BJ (cell line): Measurements from ENCODE around the gene PDIA6. TPM values are rescaled to one million over a fixed set of nuclear protein-coding genes. Genes with fewer than 3 reads are reported as not detected.

Experiments
- CTCF ChIA-PET: fragments of 350-600 bp; formaldehyde crosslinking; extraction: SDS; loops from one replicate; lab custom pipeline; 2021; ENCODE audit warnings: antibody characterized with exemption, inconsistent platforms; lab: Yijun Ruan, JAX
- POLR2A ChIA-PET: fragments of 300-600 bp; sonication (Branson Sonifier 250); formaldehyde crosslinking; extraction: SDS; loops from one replicate; lab custom pipeline; 2021; ENCODE audit warnings: antibody characterized with exemption; lab: Charles Lee
- DNase-seq: peaks from one replicate; pipeline ENCODE4 v3.0.0-alpha.2; 2011; ENCODE audit warnings: low read depth
- H3K27me3 ChIP-seq: 2 replicates; pipeline ENCODE4 v1.6.0; 2011; ENCODE audit warnings: low read length; ENCODE audit not compliant: control insufficient read depth, insufficient read depth
- H3K36me3 ChIP-seq: 2 replicates; pipeline ENCODE4 v1.5.1; 2011; ENCODE audit warnings: low read length; ENCODE audit not compliant: control insufficient read depth, insufficient read depth
- H3K4me3 ChIP-seq: 2 replicates; pipeline ENCODE4 v1.5.1; 2011; ENCODE audit warnings: low read depth, mild to moderate bottlenecking, control low read depth, low read length
- polyA plus RNA-seq: library from polyadenylated mRNA; depleted of rRNA; stranded (reverse); fragments of >200 nt; gene quantifications from 2 replicates; pipeline ENCODE4 v1.2.3, GENCODE V29; 2011
- TF ChIP-seq, protein P1 (sequence below): IDR thresholded peaks from 2 replicates; pipeline ENCODE4 v1.5.1; 2011; ENCODE audit warnings: low read depth, mild to moderate bottlenecking, control low read depth, inconsistent platforms, low read length, moderate library complexity; ENCODE audit not compliant: insufficient read depth

The PDIA6 gene
- polyA plus RNA-seq, 1 experiment: 238 TPM

DNA sequence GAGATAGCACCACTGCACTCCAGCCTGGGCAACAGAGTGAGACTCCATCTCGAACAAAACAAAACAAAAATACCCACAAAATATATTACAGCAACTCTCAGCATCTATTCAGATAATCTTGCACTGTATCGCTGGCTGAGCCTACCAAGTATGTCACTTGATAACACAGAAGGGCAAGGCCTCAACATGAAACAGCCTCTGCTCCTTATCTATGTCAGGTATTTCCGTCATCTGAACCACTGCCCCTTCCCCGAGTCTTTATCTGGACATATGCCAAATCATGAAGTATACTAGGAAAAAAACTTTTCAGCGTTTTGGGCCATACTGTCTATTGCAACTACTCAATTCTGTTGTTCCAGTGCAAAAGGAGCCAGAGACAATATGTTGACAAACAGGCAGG lies 17.7 kb downstream of the PDIA6 start:
- POLR2A ChIA-PET: no interaction called here
- H3K4me3 ChIP-seq: no peak overlapping the region
- TF ChIP-seq, protein P1, sequence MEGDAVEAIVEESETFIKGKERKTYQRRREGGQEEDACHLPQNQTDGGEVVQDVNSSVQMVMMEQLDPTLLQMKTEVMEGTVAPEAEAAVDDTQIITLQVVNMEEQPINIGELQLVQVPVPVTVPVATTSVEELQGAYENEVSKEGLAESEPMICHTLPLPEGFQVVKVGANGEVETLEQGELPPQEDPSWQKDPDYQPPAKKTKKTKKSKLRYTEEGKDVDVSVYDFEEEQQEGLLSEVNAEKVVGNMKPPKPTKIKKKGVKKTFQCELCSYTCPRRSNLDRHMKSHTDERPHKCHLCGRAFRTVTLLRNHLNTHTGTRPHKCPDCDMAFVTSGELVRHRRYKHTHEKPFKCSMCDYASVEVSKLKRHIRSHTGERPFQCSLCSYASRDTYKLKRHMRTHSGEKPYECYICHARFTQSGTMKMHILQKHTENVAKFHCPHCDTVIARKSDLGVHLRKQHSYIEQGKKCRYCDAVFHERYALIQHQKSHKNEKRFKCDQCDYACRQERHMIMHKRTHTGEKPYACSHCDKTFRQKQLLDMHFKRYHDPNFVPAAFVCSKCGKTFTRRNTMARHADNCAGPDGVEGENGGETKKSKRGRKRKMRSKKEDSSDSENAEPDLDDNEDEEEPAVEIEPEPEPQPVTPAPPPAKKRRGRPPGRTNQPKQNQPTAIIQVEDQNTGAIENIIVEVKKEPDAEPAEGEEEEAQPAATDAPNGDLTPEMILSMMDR: no peak
- peaks cover 8% of the 10 kb centered on the region for H3K36me3 ChIP-seq
- DNase-seq: no peak
- CTCF ChIA-PET: no interaction called here
- H3K27me3 ChIP-seq: no peaks in the 10 kb centered on the region

DNA sequence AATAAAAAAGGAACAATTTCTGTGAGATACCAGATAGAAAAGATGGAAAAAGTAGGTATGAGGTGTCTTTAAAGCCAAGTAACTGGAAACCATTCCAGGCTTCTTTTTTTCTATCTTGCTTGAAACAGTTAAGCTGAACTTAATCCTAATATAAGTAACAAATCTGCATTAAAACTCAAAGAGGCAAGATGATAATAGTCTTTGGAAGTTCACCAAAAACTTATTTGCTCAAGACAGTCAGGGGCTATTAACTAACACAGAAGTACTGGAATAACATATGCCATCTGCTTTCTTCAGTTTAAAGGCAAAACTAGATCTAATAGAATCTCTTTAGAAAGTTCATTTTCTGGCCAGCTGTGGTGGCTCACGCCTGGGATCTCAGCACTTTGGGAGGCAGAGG lies 18.8 kb downstream of the PDIA6 start:
- no peak overlapping the region for H3K4me3 ChIP-seq
- peaks cover 11% of the 10 kb centered on the region for H3K36me3 ChIP-seq
- TF ChIP-seq, protein P1: no peak
- ChIA-PET CTCF (no interaction called here), POLR2A (no interaction called here)
- no peak for DNase-seq
- no peaks in the 10 kb centered on the region for H3K27me3 ChIP-seq

DNA sequence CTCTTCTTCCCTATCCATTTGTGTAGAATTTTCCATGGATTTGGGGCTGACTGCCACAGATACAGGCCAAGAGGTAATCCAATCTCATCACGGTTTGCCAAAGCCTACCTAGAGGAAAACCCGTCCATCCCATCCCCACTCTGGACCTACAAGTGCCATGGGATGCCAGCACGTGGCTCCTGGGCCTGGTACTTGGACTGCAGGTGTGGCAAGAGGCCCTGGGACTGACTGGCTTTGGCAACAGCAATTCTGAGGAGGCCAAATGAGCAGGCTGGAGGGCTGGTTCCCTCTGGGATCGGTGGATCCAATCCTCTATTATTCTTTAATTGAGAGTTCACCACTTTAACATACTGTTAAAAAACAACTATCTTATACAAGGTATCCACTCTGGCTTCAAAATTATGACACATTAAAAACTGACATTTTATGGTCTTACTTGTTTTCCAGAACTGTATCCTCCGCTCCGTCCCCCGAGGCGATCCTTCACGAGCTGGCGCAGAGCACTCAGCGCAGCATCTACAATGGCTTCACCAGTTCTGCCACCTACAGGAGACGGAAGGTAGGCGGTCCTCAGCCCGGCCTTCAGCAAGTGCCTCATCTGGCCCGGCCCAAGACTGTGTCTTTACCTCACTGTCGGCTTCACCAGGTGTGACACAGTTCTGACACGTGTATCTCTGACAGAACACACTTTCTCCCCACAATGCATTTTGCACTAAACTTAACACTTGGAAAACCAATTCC lies 19.8 kb downstream of the PDIA6 start:
- H3K36me3 ChIP-seq: peaks cover 12% of the 10 kb centered on the region
- H3K4me3 ChIP-seq: no peak overlapping the region
- CTCF ChIA-PET: no interaction called here
- DNase-seq: no peak
- POLR2A ChIA-PET: no interaction called here
- TF ChIP-seq, protein P1: no peak
- H3K27me3 ChIP-seq: no peaks in the 10 kb centered on the region

DNA sequence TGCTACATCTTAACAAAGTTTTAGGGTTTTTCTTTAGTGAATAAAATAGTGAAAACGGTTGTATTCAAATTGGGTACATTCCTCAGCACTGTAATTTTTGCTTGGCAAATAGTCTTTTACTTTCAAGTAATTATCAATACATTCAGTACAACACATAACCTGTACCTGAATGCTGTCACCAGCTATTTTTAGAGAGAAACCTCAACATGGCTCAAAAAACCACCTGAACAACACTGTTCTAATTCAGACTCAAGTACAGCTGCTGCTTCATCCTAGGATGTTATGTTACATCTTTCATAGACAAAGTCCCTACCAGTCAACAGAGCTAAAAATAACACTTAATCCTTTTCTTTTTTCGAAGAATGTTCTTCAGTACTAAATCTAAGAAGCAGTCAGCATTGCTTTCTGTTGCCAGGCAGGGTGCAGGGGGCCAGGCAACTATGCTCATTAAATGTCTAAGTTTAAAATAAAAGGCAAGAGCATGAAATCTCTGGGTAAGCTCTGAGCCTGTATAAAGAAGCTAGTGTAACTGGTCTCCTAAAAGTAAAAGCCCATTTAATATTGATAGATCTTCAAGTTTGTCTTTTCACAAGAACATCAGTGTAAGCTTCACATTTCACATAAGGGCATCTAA lies 20.5 kb downstream of the PDIA6 start:
- POLR2A ChIA-PET: no interaction called here
- DNase-seq: no peak
- no peak overlapping the region for H3K4me3 ChIP-seq
- CTCF ChIA-PET: interaction anchor here (1.7 to 1.8 kb wide), 2 partner anchors 15 to 20 kb away, joined by 5 read pairs; partner anchors contain the start of gene PDIA6
- no peaks in the 10 kb centered on the region for H3K27me3 ChIP-seq
- H3K36me3 ChIP-seq: peaks cover 13% of the 10 kb centered on the region
- TF ChIP-seq, protein P1: no peak

DNA sequence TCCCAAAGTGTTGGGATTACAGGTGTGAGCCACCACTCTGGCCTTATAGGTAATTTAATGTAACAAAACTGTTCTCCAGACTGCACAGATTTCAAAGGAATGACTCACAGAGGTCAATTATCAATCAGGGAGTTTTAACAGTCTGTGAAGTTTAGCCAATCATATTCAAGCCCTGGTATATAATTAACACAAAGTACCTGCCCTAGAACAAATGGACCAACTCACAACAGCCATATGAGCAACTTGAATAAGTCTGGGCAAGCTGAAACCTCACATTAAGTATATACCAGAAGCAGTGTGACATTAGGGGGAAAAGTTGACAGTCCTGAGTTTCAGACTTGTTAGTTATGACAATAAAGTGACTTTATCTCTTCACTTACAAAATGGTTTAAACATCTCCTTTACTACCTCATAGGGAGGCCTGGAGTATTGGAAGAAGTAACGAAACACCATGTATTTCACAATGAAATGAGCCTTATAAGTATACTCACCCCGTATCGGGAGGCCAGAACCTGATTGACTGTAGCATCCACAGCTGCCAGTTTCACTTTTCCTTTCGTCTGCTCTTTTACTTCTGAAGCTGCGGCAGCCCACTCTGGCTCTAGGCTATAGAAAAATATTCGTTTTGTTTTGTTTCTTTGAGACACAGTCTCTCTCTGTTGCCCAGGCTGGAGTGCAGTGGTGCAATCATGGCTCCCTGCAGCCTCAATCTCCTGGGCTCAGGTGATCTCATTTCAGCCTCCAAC lies 22.2 kb downstream of the PDIA6 start:
- Histone ChIP-seq H3K36me3 (peaks cover 15% of the 10 kb centered on the region), H3K27me3 (no peaks in the 10 kb centered on the region), H3K4me3 (no peak overlapping the region)
- ChIA-PET CTCF (interaction anchor here (1.5 to 1.8 kb wide), 3 partner anchors 13 to 343 kb away, joined by 5 to 6 read pairs (median 5); partner anchors contain the start of gene PDIA6), POLR2A (no interaction called here)
- DNase-seq: no peak
- TF ChIP-seq, protein P1: no peak
